IPS-11a (cell line): ENCODE data around the gene RALGAPA1.
A peak's percentile ranks its signal among the peaks of the same experiment; 100 is the strongest.
"Not testable (repeated sequence)": the region's sequence is repeated elsewhere in the genome, so short reads cannot be mapped to it uniquely, and the experiment has no call there.

ENCODE experiments used
- H3K4me3 ChIP-seq: one replicate; pipeline ENCODE4 v1.5.1; 2013; ENCODE audit warnings: low read depth, low read length, control low read depth

The RALGAPA1 gene

DNA sequence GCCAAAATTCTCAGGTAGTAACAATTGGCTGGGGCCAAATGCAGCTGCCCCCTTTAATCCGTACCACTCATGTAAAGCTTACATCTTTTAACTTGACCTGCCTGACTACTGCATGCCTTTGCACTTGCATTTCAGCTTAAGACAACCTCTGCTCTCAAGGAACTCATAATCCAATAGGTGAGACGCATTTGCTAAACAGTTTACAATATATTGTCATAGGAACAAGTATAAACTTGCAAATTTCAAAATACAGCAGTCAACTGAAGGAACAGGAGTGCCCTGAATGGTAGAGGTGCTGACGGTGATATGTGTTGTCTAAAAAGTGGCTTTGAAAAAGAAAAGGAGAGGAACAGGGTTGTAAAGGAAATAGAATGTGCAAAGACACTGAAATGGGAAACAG lies 13.4 kb upstream of the RALGAPA1 start:
- H3K4me3 ChIP-seq, result no peak overlapping the region

DNA sequence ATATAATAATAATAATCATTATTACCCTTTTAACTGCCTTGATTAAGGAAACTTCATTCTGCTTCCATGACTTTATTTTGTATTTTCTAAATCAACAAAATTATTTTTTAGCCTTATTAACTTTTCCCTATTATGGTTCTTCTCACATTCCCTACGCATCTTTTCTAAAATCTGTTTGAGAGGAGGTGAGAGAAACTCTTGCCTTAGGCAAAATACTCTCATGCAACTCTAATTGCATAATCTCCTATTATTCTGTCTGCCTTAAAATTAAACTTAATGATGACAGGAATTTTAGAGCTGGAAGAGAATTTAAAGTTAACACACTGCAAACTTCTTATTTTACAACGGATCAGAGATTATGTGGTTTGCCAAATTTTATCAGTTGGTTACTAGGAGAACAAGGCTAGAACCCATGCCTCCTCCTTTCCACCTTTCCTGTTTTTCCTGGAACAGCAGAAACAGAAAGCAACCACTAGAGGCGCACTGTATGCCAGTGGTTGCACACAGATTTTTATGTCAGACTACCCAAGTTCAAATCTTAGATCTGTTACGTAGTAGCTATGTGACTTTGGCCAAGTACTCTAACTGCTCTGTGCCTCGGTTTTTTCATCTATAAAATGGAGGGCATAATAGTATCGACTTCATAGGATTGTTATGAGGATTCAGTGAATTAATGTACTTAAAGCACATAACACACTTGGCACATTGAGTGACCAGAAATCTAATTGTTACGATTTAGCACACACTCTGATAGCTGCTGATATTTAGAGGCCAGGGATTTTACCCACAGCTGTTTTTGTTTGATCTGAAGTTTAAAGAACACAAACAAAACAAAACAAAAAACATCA lies 12.7 kb upstream of the RALGAPA1 start:
- H3K4me3 ChIP-seq, result no peak overlapping the region

DNA sequence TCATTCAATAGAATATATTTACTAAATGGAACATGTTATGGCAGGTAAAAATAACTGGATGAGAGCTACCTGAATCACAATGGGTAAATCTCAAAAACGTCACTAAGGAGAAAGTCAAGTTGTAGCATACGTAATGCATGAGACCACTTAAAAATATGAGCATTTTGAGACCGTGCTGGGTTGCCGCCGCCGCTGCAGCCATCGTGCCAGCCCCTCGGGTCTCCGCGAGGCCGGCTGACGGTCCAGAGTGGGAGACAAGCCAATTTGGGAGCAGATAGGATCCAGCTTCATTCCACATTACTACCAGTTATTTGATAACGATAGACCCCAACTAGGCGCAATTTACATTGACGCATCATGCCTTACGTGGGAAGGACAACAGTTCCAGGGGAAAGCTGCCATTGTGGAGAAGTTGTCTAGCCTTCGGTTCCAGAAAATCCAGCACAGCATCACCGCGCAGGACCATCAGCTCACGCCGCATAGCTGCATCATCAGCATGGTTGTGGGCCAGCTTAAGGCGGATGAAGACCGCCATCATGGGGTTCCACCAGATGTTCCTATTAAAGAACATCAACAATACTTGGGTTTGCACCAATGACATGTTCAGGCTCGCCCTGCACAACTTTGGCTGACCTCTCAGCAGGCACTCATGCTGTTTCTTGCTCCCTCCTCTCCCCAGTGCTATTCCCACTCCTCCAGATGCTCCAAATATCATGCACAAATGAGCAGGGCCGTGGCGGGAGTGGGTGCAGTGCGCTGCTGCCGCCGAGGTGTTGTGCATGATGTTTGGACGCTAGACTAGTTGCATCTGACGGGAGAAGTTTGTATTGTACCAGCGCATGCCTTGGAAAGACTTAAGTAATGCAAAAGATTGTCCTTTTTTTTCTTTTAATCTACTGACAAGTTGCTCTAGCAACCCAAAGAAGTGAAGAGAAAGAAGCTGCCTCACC lies 10.8 kb upstream of the RALGAPA1 start:
- no peak overlapping the region for H3K4me3 ChIP-seq

- no peak overlapping the region for H3K4me3 ChIP-seq
These were observed 9.4 kb upstream of the RALGAPA1 start for GRCh38 chr14:35818346-35819115.

DNA sequence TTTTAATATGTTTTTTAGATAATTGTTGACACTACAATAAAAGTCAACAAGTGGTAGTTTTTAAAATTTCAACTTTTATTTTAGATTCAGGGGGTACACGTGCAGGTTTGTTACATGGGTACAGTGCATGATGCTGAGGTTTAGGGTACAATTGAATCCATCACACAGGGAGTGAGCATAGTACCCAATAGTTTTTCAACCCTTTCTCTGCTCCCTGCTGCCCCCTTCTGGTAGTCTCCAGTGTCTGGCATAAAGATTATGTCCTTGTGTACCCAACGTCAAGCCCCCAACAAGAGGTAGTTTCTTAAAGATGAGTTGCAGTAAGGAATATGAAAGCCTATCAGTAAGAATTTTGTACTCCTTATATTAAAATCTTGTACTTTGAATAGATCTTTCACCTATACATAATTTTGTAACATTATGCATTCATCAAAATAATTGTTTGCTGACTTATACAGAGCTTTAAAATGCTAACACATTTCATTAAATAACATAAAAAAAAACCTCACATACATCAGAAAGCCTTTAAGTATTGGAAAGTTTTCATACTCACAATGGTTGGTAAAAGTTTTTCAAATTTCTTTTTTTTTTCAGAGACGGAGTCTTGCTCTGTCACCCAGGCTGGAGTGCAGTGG lies 5.4 kb upstream of the RALGAPA1 start:
- no peak overlapping the region for H3K4me3 ChIP-seq

DNA sequence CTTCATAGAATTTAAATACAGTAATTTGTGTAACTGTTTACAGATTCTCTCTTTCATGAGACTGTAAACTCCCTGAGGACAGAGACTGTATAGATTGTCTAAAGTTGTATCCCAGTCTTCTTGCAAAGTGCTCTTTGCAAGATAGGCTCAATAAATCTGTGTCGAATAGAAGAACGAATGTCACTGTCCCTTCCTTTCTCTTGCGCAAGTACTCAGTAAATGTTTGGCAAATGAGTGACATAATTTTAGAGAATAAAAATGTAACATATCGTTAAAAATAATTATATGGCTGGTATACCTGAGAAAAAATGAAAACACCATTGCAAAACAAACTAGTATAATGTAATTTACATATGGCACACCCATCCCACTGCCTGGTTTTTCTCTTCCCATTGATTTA lies 1.9 kb upstream of the RALGAPA1 start:
- H3K4me3 ChIP-seq, result no peak overlapping the region

DNA sequence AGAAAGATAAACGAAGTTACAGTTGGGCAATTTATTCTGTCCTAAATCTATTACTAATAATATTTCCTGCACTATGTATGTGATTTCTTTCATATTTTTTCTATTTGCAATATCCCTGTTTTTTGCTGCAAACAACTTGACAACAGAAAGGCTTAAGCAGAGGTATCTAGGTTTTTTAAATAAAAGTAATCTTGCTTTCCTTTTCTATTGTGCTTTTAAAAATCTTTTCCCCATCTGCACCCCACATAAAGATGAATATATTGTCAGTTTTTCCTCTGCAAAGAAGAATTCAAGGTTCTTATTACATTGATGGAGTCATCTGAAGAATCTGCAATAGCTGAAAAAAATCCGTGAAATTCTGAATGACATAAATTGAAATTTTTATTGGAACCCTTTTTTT lies 502 bp upstream of the RALGAPA1 start:
- H3K4me3 ChIP-seq, result no peak overlapping the region

DNA sequence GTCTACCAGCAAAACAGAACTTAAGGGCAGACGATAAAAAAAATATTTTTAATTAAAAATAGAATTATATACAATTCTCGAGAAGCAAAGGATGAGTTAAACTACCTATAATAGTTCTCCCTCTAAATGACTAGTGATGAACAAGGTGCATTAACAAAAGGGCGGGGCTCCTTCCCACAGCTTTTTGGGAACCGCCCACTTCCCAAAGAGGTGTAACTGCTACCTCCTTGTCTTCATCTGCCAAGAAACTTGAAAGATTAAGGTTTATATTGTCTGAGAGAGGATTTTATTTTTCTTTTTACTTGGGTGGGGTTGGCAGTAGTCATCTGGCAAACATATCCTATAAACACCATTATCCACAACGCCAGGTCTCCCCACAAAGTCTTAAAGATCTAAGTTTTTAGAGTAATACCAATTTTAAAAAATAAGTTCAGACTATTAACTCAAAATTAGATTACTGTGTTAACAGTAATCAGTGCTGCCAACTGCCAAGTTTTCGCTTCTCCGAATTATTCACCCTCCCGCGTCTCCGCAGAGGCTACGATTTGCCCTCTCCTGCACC lies 938 bp downstream of the RALGAPA1 start:
- H3K4me3 ChIP-seq, result peak overlapping the region; percentile 75

DNA sequence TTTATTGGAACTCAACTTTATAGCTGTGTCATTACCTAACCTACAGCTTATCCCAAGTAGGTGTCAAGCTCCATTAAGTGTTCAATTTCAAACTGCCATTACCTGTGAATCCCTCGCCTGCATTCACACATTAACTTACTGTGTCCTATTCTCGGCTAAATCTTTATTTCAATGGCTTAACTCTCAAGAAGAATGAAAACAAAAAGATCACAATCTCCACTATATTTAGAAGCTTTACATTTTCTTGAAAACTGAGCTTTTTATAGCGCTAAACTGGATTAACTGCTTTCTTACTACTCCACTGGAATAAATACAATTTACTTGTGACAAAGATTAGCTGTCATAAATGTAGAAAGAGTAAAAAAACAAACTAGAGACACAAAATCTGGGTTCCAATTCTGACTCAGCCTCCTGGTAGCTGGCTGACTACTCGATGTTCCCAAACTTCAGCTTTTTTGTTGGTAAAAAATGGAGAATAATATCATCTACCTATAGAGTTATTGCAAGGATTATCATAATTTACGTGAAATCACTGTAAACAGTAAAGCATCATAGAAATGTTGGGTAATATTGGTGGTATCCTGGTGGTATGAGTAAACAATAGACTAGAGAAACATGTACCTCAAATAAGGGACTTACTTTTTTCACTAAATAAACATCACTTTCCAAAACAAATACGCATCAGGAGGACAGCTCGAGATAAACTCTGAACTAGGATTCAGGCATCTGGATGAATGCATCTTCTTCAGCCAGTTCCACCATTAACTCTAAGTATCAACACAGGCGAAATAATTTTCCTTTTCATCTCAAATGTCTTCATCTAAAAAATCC lies 1.7 kb downstream of the RALGAPA1 start:
- H3K4me3 ChIP-seq, result no peak overlapping the region

DNA sequence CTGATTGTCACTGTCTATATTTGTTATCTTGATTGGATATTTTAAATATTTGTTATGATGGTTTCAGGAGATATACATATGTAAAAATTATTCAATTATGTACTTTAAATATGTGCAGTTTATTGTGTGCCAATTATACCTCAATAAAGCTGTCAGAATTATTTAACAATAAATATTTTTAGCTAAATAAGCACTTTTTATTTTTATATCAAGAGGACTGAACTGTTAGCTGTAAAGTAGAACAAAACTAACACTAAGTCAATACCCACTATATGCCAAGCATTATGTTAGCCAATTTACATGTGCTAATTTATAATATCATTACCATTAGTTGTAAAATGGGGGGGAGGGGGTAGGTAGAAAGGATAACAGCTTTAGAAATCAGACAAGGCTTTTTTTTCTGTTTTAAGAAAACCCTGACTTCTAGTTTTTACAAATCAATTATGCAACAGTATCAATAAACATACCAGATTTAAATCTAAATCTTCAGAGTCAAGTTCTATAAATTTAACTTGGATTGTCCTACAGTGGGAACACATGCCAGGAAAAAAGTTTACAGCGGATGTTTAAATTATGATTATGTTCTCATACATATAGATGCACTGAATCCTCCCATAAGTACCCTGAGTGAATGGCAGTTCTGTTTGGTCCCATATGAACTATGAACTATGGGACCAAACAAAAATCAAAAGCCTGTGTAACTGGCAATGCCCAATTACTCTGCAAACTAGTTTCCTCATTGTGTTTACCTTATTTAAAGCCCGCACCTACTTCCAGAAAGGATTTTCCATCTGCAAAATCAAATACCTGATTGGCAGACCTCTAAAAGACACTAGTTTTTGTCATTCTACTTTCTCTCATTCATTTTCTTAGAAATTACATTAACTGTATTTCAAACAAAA lies 2.8 kb downstream of the RALGAPA1 start:
- H3K4me3 ChIP-seq, result no peak overlapping the region

DNA sequence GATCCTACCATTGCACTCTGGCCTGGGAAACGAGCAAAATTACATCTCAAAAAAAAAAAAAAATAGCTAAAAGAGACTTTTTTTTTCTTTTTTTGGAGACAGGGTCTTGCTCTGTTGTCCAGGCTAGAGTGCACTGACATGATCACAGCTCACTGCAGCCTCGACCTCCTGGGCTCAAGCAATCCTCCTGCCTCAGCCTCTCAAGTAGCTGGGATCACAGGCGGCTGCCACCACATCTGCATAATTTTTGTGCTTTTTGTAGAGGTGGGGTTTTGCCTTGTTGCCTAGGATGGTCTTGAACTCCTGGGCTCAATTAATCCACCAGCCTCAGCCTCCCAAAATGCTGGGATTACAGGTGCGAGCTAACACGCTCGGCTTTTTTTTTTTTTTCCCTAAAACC lies 11.3 kb downstream of the RALGAPA1 start:
- H3K4me3 ChIP-seq, result no peak overlapping the region

- no peak overlapping the region for H3K4me3 ChIP-seq
These were observed 19.4 kb downstream of the RALGAPA1 start for GRCh38 chr14:35789651-35790050.

DNA sequence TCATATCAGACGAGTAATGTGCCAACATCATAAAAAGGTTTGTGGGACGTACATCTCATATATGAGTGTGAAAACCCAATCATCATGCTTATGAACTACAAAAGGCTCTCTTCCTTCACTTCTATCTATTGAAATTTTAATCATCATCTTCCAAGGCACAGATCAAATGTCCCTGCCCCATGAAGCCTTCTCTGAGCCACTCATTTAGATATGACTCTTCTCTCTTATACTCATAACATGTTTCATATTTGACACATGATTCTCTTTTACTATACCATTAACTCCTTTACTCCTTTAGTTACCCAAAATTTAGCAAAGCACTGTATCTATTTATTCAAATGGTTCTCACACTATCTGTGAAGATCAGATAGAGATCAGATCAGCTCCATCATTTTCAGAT lies 22.2 kb downstream of the RALGAPA1 start:
- no peak overlapping the region for H3K4me3 ChIP-seq

- H3K4me3 ChIP-seq, result no peak overlapping the region
These were observed 25.4 kb downstream of the RALGAPA1 start for GRCh38 chr14:35783699-35784098.

- no peak overlapping the region for H3K4me3 ChIP-seq
These were observed 29.7 kb downstream of the RALGAPA1 start for GRCh38 chr14:35779368-35779767.

- not testable (repeated sequence) for H3K4me3 ChIP-seq
These were observed 31.5 kb downstream of the RALGAPA1 start for GRCh38 chr14:35777550-35777949.

- no peak overlapping the region for H3K4me3 ChIP-seq
These were observed 32.3 kb downstream of the RALGAPA1 start for GRCh38 chr14:35776823-35777222.

GRCh38 chr14:35776085-35776484 lies 33.0 kb downstream of the RALGAPA1 start:
- not testable (repeated sequence) for H3K4me3 ChIP-seq
